ENCODE results near the gene PDGFC.
A peak's percentile ranks its signal among the peaks of the same experiment; 100 is the strongest.

The PDGFC gene, protein sequence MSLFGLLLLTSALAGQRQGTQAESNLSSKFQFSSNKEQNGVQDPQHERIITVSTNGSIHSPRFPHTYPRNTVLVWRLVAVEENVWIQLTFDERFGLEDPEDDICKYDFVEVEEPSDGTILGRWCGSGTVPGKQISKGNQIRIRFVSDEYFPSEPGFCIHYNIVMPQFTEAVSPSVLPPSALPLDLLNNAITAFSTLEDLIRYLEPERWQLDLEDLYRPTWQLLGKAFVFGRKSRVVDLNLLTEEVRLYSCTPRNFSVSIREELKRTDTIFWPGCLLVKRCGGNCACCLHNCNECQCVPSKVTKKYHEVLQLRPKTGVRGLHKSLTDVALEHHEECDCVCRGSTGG

DNA sequence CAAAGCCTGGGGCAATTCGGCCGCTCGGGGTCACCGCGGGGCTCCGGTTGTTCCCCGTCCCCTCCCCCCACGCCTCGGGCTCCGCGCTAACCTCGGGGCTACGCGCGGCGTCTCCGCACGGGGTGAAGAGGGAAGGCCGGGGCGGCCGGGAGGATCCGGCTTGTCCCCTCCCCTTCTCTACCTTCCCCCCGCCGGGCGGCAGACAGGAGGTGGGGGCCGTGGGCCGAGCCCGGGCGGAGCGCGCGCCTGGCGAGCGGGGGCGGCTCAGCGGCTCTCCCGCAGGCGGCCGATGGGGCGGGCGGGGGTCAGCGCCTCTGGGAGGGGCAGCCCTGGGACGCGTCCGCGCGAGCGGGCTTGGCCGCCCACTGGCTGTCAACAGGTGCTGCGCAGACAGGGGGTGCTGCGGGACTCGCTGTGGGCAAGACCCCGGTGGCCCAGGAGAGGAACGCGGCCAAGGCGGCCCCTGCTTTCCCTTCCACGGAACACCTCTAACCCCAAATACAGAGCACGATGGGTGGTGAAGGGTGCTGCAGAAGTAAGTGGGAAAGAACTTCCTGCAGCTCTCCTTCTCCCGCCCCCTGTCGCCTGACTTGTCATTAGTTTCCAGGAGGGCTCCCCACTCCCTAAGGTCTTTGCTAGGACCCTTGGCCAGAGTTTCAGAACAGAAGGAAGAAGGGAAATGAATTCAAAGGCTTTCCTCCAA is at the start of gene PDGFC:
PDGFC (minus strand) TSS at position 124 of the 703 bp plus-strand sequence. CDS start 896 bp downstream, outside the sequence.
- peak; percentile 70 for DNase-seq (ENCODE audit: low spot score)

DNA sequence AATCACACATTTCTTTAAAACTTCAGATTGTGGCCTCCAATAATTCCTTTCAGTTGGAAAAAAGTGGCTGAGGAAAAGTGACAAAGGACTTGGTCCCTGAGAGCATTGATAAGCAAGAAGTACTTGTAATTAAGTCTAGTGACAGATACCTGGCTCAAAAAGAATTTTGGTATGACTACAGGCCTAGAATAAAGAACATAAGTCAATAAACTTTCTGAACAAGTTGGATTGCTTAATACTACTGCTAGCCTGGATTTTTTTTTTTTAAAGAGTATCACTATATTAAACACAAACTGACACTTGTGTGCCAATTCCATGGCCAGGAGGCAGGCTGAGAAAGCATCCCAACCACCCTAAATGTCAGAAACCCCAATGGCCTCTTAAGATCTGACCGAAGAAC is 49.3 kb upstream of the PDGFC start:
- DNase-seq (ENCODE audit: low spot score): no peak

DNA sequence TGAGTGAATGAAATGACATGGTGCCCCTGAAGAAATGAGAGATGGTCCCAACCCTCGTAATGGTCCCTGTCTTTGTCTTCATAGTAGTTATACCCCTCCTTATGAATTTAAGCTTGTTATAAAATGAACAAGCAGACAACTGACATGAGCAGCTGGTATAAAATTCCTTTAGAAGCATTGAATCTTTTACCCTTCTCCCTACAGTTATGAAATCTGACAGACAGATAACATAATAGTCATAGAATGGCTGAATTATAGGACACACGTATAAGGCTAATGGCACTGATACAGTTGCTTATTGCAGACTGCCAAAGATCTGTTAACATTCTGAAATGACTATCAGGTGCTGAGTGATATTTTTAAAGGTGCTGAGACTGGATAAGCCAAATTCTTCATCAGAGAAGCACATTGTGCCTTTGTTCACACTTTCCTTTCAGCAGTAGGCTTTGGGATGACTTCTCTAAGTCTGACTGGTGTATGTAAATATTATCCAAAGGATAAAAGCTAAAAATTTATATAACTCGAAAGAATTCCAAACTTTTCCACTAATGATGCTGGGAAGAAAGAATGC is 47.4 kb upstream of the PDGFC start:
- DNase-seq (ENCODE audit: low spot score): no peak

DNA sequence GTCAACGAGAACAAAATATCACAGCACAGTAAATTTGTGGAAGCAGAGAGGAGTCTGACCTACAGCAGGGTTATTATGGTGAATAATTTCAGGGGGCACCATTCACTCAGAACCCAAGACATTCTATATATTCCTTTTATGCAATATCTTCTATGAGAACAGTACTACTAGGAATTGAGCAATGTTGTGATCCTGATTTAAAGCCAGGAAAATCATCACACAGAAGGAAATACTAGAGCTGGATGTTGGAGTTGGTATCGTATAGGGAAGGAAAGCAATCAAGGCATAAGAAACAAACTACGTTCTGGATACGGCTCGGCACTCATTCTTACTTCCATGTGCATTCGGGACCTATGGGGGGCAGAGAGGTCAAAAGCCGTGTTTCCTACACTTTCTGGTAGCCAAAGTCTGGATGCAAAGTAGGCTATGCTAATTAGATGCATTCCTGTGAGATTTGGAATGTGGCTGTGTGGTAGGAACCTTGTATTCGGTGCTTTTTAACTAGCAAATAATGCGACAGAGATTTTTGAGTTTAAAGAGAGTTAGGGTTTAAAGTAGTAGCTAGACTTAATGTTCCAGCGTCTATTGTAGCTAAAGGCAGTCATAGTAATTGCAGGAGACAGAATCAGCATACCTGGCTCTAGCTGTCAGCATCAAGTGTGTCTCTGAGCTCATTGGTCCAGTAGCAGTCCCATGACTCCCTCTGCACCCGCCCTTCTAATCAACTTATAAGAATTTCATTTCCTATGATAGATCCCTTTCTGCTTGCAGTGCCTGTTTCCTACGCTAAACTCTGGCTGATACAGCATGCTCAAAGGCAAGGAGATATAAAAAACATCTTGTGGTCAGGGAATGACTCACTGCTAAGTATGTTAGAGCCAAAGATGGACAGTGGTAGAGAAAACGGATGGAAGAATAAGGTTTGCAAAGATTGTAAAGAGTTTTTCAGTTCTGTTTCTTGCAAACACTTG is 43.3 kb upstream of the PDGFC start:
- DNase-seq (ENCODE audit: low spot score): peak; percentile 81

- DNase-seq (ENCODE audit: low spot score): no peak
Observed at GRCh38 chr4:157013656-157014055, 42.1 kb upstream of the PDGFC start.

DNA sequence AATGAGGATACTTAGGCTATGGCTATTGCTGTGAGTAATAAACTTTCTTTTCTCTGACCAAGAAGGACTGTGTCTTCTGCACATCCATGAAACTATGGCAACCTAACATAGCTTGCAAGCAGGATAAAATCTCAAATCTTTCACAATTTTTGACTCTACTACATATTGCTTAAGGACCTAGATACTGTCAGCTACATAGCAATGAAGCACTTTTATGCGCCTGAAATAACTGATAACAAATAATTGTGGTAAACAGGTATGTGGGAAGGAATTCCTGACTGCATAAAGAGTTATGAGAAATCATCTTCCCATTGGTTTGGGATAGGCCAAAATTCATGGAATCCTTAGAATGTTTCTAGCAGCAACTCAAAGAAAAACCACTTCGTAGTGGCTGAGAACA is 41.2 kb upstream of the PDGFC start:
- peak; percentile 14 for DNase-seq (ENCODE audit: low spot score)

GRCh38 chr4:157012296-157012695 is 40.7 kb upstream of the PDGFC start:
- no peak for DNase-seq (ENCODE audit: low spot score)

DNA sequence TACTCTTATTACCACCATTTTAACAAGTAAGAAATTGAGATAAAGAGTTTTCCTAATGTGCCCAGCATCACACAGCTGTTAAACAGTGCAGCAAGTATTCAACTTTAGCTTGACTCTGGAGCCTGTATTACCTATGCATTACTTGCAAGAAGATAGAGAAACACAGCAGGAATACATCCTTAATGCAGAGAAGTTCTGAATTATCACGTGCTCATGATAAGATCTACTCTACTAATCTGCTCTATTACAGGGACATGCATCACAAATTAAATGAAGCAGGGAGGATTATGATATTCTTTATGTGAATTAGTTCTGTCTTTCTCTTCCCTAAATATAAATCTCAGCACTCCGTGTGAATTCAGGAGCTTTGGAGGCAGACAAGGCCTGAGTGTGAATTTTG is 39.0 kb upstream of the PDGFC start:
- DNase-seq (ENCODE audit: low spot score): no peak

GRCh38 chr4:157005831-157006230 is 34.2 kb upstream of the PDGFC start:
- no peak for DNase-seq (ENCODE audit: low spot score)

- no peak for DNase-seq (ENCODE audit: low spot score)
Observed at GRCh38 chr4:157005193-157005592, 33.6 kb upstream of the PDGFC start.

- DNase-seq (ENCODE audit: low spot score): no peak
Observed at GRCh38 chr4:157004279-157005161, 32.9 kb upstream of the PDGFC start.

GRCh38 chr4:156999175-156999517 is 27.5 kb upstream of the PDGFC start:
- peak; percentile 89 for DNase-seq (ENCODE audit: low spot score)

- no peak for DNase-seq (ENCODE audit: low spot score)
Observed at GRCh38 chr4:156998500-156999174, 27.0 kb upstream of the PDGFC start.

- DNase-seq (ENCODE audit: low spot score): no peak
Observed at GRCh38 chr4:156992943-156993342, 21.3 kb upstream of the PDGFC start.

GRCh38 chr4:156991161-156991560 is 19.6 kb upstream of the PDGFC start:
- no peak for DNase-seq (ENCODE audit: low spot score)

- no peak for DNase-seq (ENCODE audit: low spot score)
Observed at GRCh38 chr4:156983366-156983765, 11.8 kb upstream of the PDGFC start.

DNA sequence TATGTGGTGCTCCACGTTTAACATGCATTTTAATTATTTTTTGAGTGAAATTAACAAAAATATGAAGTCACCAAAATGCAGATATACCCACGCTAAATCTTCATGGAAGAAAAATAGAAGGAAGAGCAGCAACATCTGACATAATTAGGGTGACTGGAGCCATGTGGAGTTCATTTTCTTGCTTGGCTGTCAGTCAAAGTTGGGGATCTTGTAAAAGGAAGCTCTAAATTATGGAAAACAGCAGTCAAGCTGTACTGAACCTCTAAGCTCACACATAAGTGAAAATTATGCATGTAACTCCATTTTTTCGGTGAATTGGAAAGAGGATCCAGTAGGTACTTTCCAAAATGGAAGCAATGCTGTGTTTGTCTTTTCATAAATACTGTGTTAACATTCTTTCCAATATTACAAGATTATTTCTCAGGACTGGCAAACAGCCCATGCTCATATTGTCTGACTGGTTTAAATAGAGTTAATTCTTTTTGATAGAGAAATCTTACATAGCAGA is 9.7 kb upstream of the PDGFC start:
- DNase-seq (ENCODE audit: low spot score): no peak

- DNase-seq (ENCODE audit: low spot score): peak; percentile 79
Observed at GRCh38 chr4:156977435-156978160, 6.0 kb upstream of the PDGFC start.

DNA sequence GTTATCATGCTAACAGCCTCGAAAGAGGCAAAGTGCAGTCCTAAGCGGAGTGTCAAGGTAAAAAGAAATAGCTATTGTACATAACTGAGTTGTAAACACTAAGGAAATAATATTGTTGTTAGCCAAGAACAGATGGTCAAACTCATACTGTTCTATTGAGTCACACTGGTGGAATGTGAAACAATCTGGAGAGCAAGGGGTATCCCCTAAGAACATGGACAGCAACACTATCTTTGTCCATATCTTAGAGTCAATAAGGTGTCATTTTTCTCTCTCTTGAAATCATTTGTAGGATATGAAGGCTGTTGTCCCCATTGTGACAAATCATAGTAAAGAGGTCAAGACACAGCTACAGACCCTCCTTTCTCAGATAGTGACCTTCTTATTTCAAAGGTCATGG is 4.5 kb upstream of the PDGFC start:
- DNase-seq (ENCODE audit: low spot score): peak; percentile 66

GRCh38 chr4:156975686-156976085 is 4.1 kb upstream of the PDGFC start:
- DNase-seq (ENCODE audit: low spot score): no peak

All from AG08395 (cell line).